ENCODE data around the gene COCH. TPM values are rescaled to one million over a fixed set of nuclear protein-coding genes. Genes with fewer than 3 reads are reported as not detected.

Gene COCH
- total RNA-seq, 1 experiment from 2014 or later: 6.7 TPM

- no peak for TF ChIP-seq ZBTB33 (IDR thresholded peaks at IDR 0.05; ENCODE audit: extremely low read depth, insufficient replicate concordance, low read length)
Observed at GRCh38 chr14:30883508-30884294, 9.3 kb downstream of the COCH start (continued).

- Histone ChIP-seq H2AFZ (ENCODE audit: low read depth, low read length, poor library complexity, severe bottlenecking) (no peak overlapping the region), H3K27ac (ENCODE audit: low read depth, low read length) (no peak overlapping the region), H3K4me1 (ENCODE audit: control insufficient read depth in 1 of 2, insufficient read depth in 2 of 2, low read length in 2 of 2) (no peaks in the 10 kb centered on the region), H3K9me3 (ENCODE audit: control insufficient read depth in 1 of 2, insufficient read depth in 1 of 2, low read depth in 1 of 2, low read length in 2 of 2) (no peaks in the 10 kb centered on the region), H3K9me2 (ENCODE audit: insufficient read depth) (no peaks in the 10 kb centered on the region), H3K9ac (ENCODE audit: low read length) (no peak overlapping the region), H3K4me3 (replicated peaks in 1 of 2; ENCODE audit: low read depth in 1 of 2, low read length in 2 of 2) (no peak overlapping the region), H3K36me3 (ENCODE audit: control insufficient read depth in 1 of 2, insufficient read depth in 2 of 2, low read length in 2 of 2) (peaks cover 0 to 5% of the 10 kb centered on the region in 2 experiments; a peak in 1 of 4 replicates), H3K27me3 (ENCODE audit: insufficient read depth, low read length) (no peaks in the 10 kb centered on the region), H3K4me2 (ENCODE audit: low read length) (no peak overlapping the region), H4K20me1 (ENCODE audit: insufficient read depth) (no peaks in the 10 kb centered on the region), H3K79me2 (ENCODE audit: insufficient read depth, low read length) (no peaks in the 10 kb centered on the region)
- POLR2A ChIA-PET: no interaction called here
- no peak for DNase-seq (ENCODE audit: low read depth, low spot score)
- ATAC-seq: no peak
- no TSS peak for BruUV-seq (replicated peaks)
- RAD21 ChIA-PET (ENCODE audit: low non-redundant PET in 1 of 2, low total read pairs in 2 of 2, uncharacterized antibody in 2 of 2, unreplicated experiment in 2 of 2): no interaction called here
- TF ChIP-seq ATF3 (IDR thresholded peaks at IDR 0.05) (no peak), REST (IDR thresholded peaks at IDR 0.05; ENCODE audit: low read depth) (no peak), SRF (IDR thresholded peaks at IDR 0.05; ENCODE audit: low read depth) (no peak), YY1 (IDR thresholded peaks at IDR 0.05; ENCODE audit: extremely low read depth, insufficient replicate concordance, low read depth, low read length) (no peak), EGR1 (IDR thresholded peaks at IDR 0.05; ENCODE audit: low read depth) (no peak), ZFX (IDR thresholded peaks at IDR 0.05) (no peak), POLR2AphosphoS5 (IDR thresholded peaks at IDR 0.05; ENCODE audit: low read depth, low read length) (no peak), TCF7L2 (IDR thresholded peaks at IDR 0.05; ENCODE audit: borderline replicate concordance, extremely low read depth, insufficient read depth, insufficient read length) (no peak), MAX (IDR thresholded peaks at IDR 0.05) (no peak), EZH2phosphoT487 (IDR thresholded peaks at IDR 0.05; ENCODE audit: borderline replicate concordance) (no peak)
- CTCF ChIA-PET: no interaction called here
- intact Hi-C loops (cut with micrococcal nuclease): no loop called here
Observed at GRCh38 chr14:30884901-30885300, 10.5 kb downstream of the COCH start.

All from HCT116 (cell line).